NCI-H1105 (cell line): ENCODE measurements around the gene HSD17B14.
A peak's percentile ranks its signal among the peaks of the same experiment; 100 is the strongest.
"Not testable (repeated sequence)": the region's sequence is repeated elsewhere in the genome, so short reads cannot be mapped to it uniquely, and the experiment has no call there.

ENCODE experiments used
- DNase-seq: peaks from one replicate; lab custom pipeline; 2025; lab: John Stamatoyannopoulos, UW

The HSD17B14 gene

GRCh38 chr19:48797103-48797502, 39.2 kb downstream of the HSD17B14 start:
- DNase-seq, result no peak

GRCh38 chr19:48796298-48797083, 39.8 kb downstream of the HSD17B14 start:
- DNase-seq, result no peak

- DNase-seq, result no peak
Measured at GRCh38 chr19:48795685-48796070, 40.6 kb downstream of the HSD17B14 start.

- DNase-seq, result peak; percentile 94
Measured at GRCh38 chr19:48795055-48795684, 41.1 kb downstream of the HSD17B14 start.

- DNase-seq, result no peak
Measured at GRCh38 chr19:48794291-48794690, 42.0 kb downstream of the HSD17B14 start.

GRCh38 chr19:48793271-48793670, 43.0 kb downstream of the HSD17B14 start:
- no peak for DNase-seq

GRCh38 chr19:48787331-48787730, 49.0 kb downstream of the HSD17B14 start:
- not testable (repeated sequence) for DNase-seq

- DNase-seq, result not testable (repeated sequence)
Measured at GRCh38 chr19:48786422-48786821, 49.9 kb downstream of the HSD17B14 start.

- no peak for DNase-seq
Measured at GRCh38 chr19:48784527-48784926, 51.8 kb downstream of the HSD17B14 start.

- DNase-seq, result no peak
Measured at GRCh38 chr19:48780631-48781391, 55.5 kb downstream of the HSD17B14 start.

- no peak for DNase-seq
Measured at GRCh38 chr19:48779636-48780035, 56.7 kb downstream of the HSD17B14 start.

GRCh38 chr19:48777720-48778119, 58.6 kb downstream of the HSD17B14 start:
- no peak for DNase-seq

- DNase-seq, result no peak
Measured at GRCh38 chr19:48777139-48777538, 59.2 kb downstream of the HSD17B14 start.

- DNase-seq, result no peak
Measured at GRCh38 chr19:48772503-48772953, 63.8 kb downstream of the HSD17B14 start.

GRCh38 chr19:48770734-48771472, 65.4 kb downstream of the HSD17B14 start:
- no peak for DNase-seq

GRCh38 chr19:48770266-48770665, 66.0 kb downstream of the HSD17B14 start:
- DNase-seq, result no peak

GRCh38 chr19:48768994-48769713, 67.1 kb downstream of the HSD17B14 start:
- DNase-seq, result no peak

- not testable (repeated sequence) for DNase-seq
Measured at GRCh38 chr19:48768171-48768753, 68.0 kb downstream of the HSD17B14 start.

GRCh38 chr19:48765816-48766215, 70.5 kb downstream of the HSD17B14 start:
- DNase-seq, result not testable (repeated sequence)
